HG02623 (cell line): ENCODE measurements around the gene FYN.

Experiments used
- ATAC-seq: cut with Tn5 transposase; IDR thresholded peaks from one replicate; pipeline ENCODE4 v1.9.1; 2021; ENCODE audit warnings: moderate library complexity; ENCODE audit not compliant: unreplicated experiment

FYN gene

GRCh38 chr6:111773501-111774345 lies 99.5 kb downstream of the FYN start:
- ATAC-seq, result no peak

GRCh38 chr6:111772381-111772780 lies 100.9 kb downstream of the FYN start:
- no peak for ATAC-seq

- no peak for ATAC-seq
These were observed 101.6 kb downstream of the FYN start for GRCh38 chr6:111771629-111772028.

- no peak for ATAC-seq
These were observed 102.2 kb downstream of the FYN start for GRCh38 chr6:111771094-111771432.

DNA sequence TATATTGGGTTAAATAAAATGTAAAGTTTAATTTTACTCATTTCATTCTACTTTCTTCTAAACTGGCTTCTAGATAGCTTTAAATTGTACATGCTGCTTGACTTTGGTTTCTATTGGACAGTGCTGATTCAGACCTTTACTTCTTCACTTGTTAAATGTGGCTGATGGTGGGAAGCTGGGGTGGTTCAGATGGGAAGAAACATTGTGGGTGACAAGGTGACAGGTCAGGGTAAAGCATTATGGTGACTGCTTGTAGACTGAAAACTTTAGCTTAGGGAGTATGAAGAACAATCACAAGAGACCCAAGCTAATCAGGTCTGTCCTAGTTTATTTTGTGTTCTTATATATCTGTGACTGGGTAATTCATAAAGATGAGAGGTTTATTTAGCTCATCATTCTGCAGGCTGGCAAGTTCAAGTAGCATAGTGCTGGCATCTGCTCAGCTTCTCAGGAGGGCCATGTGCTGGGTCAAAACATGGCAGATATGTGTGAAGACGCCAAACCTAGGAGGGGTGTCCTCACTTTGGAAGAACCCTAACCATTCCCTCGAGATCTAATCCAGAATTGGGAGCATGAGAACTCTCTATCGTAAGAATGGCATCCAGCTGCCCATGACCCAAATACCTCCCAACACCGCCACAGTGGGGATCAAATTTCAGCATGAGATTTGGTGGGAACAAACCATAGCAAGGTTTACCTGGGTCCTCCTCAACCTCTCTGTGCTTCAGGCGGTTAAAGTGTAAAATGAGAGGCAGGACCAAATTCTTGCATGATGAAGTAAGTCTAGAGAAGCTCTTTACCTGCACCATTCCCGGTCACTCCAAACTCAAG lies 102.8 kb downstream of the FYN start:
- no peak for ATAC-seq

- ATAC-seq, result no peak
These were observed 103.7 kb downstream of the FYN start for GRCh38 chr6:111769365-111770152.

DNA sequence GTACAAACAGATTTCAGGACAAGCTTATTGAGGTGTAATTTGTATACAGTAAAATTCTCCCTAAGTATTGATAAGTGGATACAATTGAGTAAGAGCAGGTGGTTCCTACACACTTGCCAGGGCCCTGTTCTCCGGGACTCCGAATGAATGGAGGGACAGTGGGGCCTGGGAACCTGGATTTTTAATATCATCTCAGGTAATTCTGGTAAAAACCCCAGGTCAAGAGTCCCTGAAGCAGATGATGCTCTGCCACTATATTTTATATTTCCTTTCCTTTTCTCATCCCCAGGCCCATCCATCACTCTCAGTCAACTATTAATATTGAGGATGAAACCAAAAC lies 104.9 kb downstream of the FYN start:
- ATAC-seq, result no peak

DNA sequence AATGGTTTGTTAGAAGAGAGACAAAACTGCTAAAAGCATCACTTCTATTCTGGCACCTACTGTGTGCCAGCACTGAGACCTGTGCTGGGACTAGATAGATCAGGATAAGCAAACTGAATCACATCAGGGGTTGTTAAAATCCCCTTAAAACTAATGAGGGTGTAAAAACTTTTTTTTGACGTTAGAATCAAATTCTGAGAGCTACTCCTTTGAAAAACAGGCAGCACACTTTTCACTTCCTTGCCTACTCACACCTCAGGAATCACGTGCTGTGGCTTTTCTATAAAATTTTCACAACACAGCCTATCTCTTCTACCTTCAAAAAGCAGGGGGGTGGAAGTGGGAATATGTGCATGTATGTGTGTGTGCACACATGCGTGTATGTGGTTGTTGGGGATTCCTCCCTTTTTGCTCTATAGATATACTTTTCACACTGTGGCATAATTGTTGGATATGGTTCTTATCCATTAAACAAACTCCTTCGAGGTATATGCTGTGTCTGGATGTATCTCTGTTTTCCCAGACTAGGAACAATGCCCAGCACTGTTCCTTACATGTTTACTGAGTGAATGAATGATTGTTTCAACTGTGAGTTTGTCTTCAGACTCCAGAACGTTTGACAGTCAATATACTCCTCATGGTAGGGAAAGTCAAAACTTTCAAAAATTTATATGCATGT lies 105.4 kb downstream of the FYN start:
- ATAC-seq, result no peak

GRCh38 chr6:111766201-111766857 lies 106.9 kb downstream of the FYN start:
- ATAC-seq, result no peak

GRCh38 chr6:111765763-111766162 lies 107.5 kb downstream of the FYN start:
- no peak for ATAC-seq

GRCh38 chr6:111764238-111765175 lies 108.7 kb downstream of the FYN start:
- ATAC-seq, result peak; percentile 80

DNA sequence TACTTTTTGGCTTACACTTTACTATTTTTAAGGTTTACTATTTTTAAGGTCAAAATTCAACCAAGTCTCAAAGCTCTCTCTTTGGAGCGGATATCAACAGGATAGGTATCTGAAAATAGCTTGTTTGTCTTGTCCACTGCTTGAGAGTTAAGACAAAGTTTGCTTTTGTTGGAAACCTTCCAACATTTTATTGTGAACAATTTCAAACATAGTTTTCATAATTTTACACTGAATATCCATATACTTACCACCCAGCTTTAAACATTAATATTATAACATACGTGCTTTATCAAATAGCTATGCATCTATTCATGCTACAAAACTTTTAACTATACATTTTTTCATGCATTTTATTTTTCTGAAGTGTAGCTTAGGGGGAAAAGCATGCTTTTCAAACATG lies 109.9 kb downstream of the FYN start:
- ATAC-seq, result no peak

GRCh38 chr6:111761783-111762312 lies 111.4 kb downstream of the FYN start:
- ATAC-seq, result no peak

DNA sequence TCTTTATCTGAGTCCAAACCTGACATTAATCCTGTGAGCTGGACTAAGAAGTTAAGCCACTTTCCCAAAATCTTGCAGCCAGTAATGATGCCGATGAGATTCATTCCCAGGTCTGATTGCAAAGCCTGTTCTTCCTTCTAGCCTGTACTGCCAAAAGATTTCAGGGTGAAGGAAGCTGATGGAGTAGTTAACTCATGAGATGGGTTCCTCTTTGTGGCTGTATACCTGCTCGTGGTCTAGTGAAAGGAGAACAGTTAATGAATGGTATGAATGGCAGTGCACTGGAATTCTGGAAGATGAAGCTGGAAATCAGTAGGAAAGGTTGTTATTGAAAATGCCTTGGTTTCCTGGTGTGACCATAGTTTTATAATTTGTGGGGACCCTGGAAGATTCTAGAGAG lies 112.0 kb downstream of the FYN start:
- ATAC-seq, result no peak

- no peak for ATAC-seq
These were observed 113.1 kb downstream of the FYN start for GRCh38 chr6:111759836-111760785.

- ATAC-seq, result no peak
These were observed 113.9 kb downstream of the FYN start for GRCh38 chr6:111759331-111759835.

DNA sequence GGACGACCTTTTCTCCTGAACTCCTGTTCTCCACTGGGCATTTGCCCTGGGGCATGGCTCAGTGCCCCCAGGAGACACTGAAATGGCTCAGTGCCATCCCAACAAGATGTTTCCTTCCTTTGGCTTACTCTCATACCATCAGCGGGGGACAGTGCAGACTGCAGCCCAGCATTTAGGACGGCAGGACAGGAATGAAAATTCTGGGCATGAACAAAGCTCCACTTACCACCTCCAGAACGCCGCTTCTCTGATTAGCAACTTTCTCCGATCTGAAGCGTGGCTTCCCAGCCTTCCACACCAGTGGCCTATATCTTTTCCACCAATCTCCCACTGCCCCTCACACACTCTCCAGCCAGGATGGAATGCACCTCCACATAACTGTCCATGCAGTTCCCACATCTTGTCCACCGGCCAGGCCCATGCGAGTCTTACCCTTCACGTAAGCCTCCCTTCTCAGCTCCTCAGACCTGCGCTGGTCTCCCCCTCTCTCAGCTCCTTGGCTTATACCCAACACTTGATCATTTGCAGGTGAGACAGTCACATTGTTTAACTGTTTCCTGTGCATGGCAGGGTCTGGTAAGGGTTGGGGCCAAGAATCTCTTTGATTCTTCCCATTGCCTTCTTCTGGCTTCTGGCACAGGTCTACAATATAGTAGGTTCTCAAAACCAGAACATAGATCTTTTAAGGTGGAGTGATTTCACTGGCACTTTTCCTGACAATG lies 114.5 kb downstream of the FYN start:
- no peak for ATAC-seq
